GM10266 (cell line): Measurements from ENCODE around the gene SOX8.

Experiments
- DNase-seq: peaks from one replicate; pipeline ENCODE4 v3.0.0; 2012; ENCODE audit errors: extremely low spot score
- CTCF ChIP-seq: IDR thresholded peaks from 2 replicates; pipeline ENCODE4 v1.5.1; 2012; ENCODE audit warnings: mild to moderate bottlenecking, low read depth; ENCODE audit not compliant: control insufficient read depth, insufficient read depth; ENCODE audit errors: missing control alignments

Gene SOX8

GRCh38 chr16:1033128-1033679 is 51.6 kb downstream of the SOX8 start:
- no peak for TF ChIP-seq CTCF

GRCh38 chr16:1034230-1035065 is 52.9 kb downstream of the SOX8 start:
- DNase-seq = no peak
- TF ChIP-seq CTCF = no peak

More at GRCh38 chr16:1033128-1033679, 51.6 kb downstream of the SOX8 start:
- DNase-seq = no peak

- no peak for DNase-seq
- TF ChIP-seq CTCF = no peak
Observed at GRCh38 chr16:1035066-1035415, 53.5 kb downstream of the SOX8 start.

- no peak for TF ChIP-seq CTCF
- DNase-seq = no peak
Observed at GRCh38 chr16:1036166-1036565, 54.6 kb downstream of the SOX8 start.
